A549 (cell line): ENCODE data around the gene ODAD3. TPM values are rescaled to one million over a fixed set of nuclear protein-coding genes. Genes with fewer than 3 reads are reported as not detected.
A peak's percentile ranks its signal among the peaks of the same experiment; 100 is the strongest.
"Not testable (repeated sequence)": the region's sequence is repeated elsewhere in the genome, so short reads cannot be mapped to it uniquely, and the experiment has no call there.

ENCODE experiments used
- ATAC-seq, 2 experiments: fragments of 200-7000 bp in 1 of 2; fragments of >200 bp in 1 of 2; cut with Nextera tagmentation in 1 of 2; cut with Tn5 transposase in 1 of 2; 3 replicates each; pipeline versions ENCODE4 v1.8.0 to v1.9.1; 2018 to 2020; ENCODE audit warnings: mild to moderate bottlenecking in 1 of 2, moderate library complexity in 1 of 2
- CTCF ChIA-PET: fragments of 300-600 bp; sonication (Branson Sonifier 250); formaldehyde crosslinking; extraction: SDS; loops from one replicate; lab custom pipeline; 2021; ENCODE audit warnings: antibody characterized with exemption, inconsistent platforms; lab: Yijun Ruan, JAX
- POLR2A ChIA-PET: fragments of 350-600 bp; formaldehyde crosslinking; extraction: SDS; loops from one replicate; lab custom pipeline; 2021; ENCODE audit warnings: antibody characterized with exemption, inconsistent platforms; lab: Yijun Ruan, JAX
- DNase-seq, 2 experiments: peaks; one replicate each; pipeline versions ENCODE4 v3.0.0 to v3.0.0-alpha.2; 2011 to 2016; ENCODE audit warnings: low read depth in 1 of 2, low spot score in 1 of 2
- FAIRE-seq: peaks from 2 replicates; lab custom pipeline; 2011; peaks lifted over from hg19 to GRCh38; lab: Jason Lieb, UNC
- H3K27ac ChIP-seq, 2 experiments: fragments of >200 bp; sonication (Bioruptor Twin); formaldehyde crosslinking; 3 replicates each; pipeline ENCODE4 v1.5.1; 2016 to 2017
- H3K4me1 ChIP-seq: fragments of >200 bp; sonication (Bioruptor Twin); formaldehyde crosslinking; 3 replicates; pipeline ENCODE4 v1.6.1; 2016
- H3K4me2 ChIP-seq: fragments of >200 bp; sonication (Bioruptor Twin); formaldehyde crosslinking; 3 replicates; pipeline ENCODE4 v1.6.1; 2016
- H3K4me3 ChIP-seq: fragments of >200 bp; sonication (Bioruptor Twin); formaldehyde crosslinking; 3 replicates; pipeline ENCODE4 v1.5.1; 2016
- H3K9me3 ChIP-seq: fragments of >200 bp; sonication (Bioruptor Twin); formaldehyde crosslinking; 3 replicates; pipeline ENCODE4 v1.6.1; 2016
- BCL3 ChIP-seq: fragments of >200 bp; sonication (Bioruptor Twin); formaldehyde crosslinking; IDR thresholded peaks from 3 replicates; pipeline ENCODE4 v1.6.1; 2016
- BHLHE40 ChIP-seq: IDR thresholded peaks from 2 replicates; pipeline ENCODE4 v1.6.1; 2012; ENCODE audit warnings: low read depth, low read length, inconsistent platforms
- CEBPB ChIP-seq, 2 experiments: fragments of >200 bp in 1 of 2; sonication (Bioruptor Twin) in 1 of 2; formaldehyde crosslinking in 1 of 2; IDR thresholded peaks; 2 replicates each; pipeline ENCODE4 v1.6.1; 2012 to 2016
- CHD2 ChIP-seq: fragments of 150-350 bp; IDR thresholded peaks from 2 replicates; pipeline ENCODE4 v1.6.1; 2014; ENCODE audit warnings: low read length; ENCODE audit not compliant: partially characterized antibody
- CHD4 ChIP-seq: fragments of 200-600 bp; sonication (generic); IDR thresholded peaks from 2 replicates; pipeline ENCODE4 v1.6.1; 2016; ENCODE audit warnings: antibody characterized with exemption, mild to moderate bottlenecking, borderline replicate concordance
- EHMT2 ChIP-seq: fragments of 200-600 bp; sonication (generic); IDR thresholded peaks from 2 replicates; pipeline ENCODE4 v1.6.1; 2016; ENCODE audit warnings: antibody characterized with exemption, low read depth, mild to moderate bottlenecking, moderate library complexity
- EP300 ChIP-seq, 2 experiments: fragments of >200 bp; sonication (Bioruptor Twin); formaldehyde crosslinking; IDR thresholded peaks; 2 replicates in 1 of 2; 3 replicates in 1 of 2; pipeline ENCODE4 v1.6.1; 2016 to 2017
- GATA3 ChIP-seq: IDR thresholded peaks from 2 replicates; pipeline ENCODE4 v1.6.1; 2012; ENCODE audit warnings: borderline replicate concordance
- MAFK ChIP-seq: fragments of 450-650 bp; IDR thresholded peaks from 2 replicates; pipeline ENCODE4 v1.6.1; 2014; ENCODE audit not compliant: partially characterized antibody
- POLR2AphosphoS2 ChIP-seq: conservative IDR thresholded peaks from 2 replicates; pipeline ENCODE4 v1.6.1; 2012; ENCODE audit warnings: low read length, improper control_type of control experiment, inconsistent platforms
- RCOR1 ChIP-seq: fragments of 150-350 bp; IDR thresholded peaks from 2 replicates; pipeline ENCODE4 v1.6.1; 2014; ENCODE audit warnings: antibody characterized with exemption, low read length, low read depth
- REST ChIP-seq: fragments of 200-600 bp; sonication (generic); IDR thresholded peaks from 2 replicates; pipeline ENCODE4 v1.6.1; 2016; ENCODE audit warnings: antibody characterized with exemption, mild to moderate bottlenecking, moderate library complexity
- ZC3H11A ChIP-seq: fragments of 450-650 bp; IDR thresholded peaks from 2 replicates; pipeline ENCODE4 v1.6.1; 2014; ENCODE audit warnings: antibody characterized with exemption, mild to moderate bottlenecking
- ZSCAN20 ChIP-seq: fragments of 250-450 bp; sonication (Bioruptor Pico); IDR thresholded peaks from 2 replicates; pipeline ENCODE4 v1.8.0; 2022; ENCODE audit warnings: mild to moderate bottlenecking, moderate library complexity
- WGBS: methylation state at CpG from one replicate; pipeline ENCODE4 v1.1.6; 2017; ENCODE audit errors: missing lambda C conversion rate; 5-methylcytosine and 5-hydroxymethylcytosine counted together
- polyA plus RNA-seq, 4 experiments: library from polyadenylated mRNA; depleted of rRNA in 3 of 4; stranded (reverse); fragments of >200 nt; fragmentation: RNase III in 1 of 4; extraction: RNeasy Plus Mini Kit Qiagen cat#74134 plus additional on column Dnase treatment in 1 of 4; gene quantifications; 2 replicates in 3 of 4; 3 replicates in 1 of 4; pipeline ENCODE4 v1.2.3, GENCODE V29; 2011 to 2017
- TF ChIP-seq, protein P1 (sequence below): fragments of >200 bp; sonication (Bioruptor Twin); formaldehyde crosslinking; IDR thresholded peaks from 3 replicates; pipeline ENCODE4 v1.5.1; 2016

The ODAD3 gene
- polyA plus RNA-seq, 2 of the 4 experiments (the other 2 are of a cell fraction) = 0.70 to 0.99 TPM

GRCh38 chr19:11456659-11457058 lies 21.7 kb upstream of the ODAD3 start:
- 87% methylated on average over 7 of the region's 7 CpGs for WGBS
- ATAC-seq (no peak), DNase-seq (no peak), FAIRE-seq (no peak)
- H3K9me3 ChIP-seq = no peaks in the 10 kb centered on the region
- no peak overlapping the region for H3K4me3 ChIP-seq
- ChIA-PET CTCF (no interaction called here), POLR2A (no interaction called here)
- H3K27ac ChIP-seq = no peak overlapping the region
- no peak for TF ChIP-seq POLR2AphosphoS2
- TF ChIP-seq EP300 (IDR thresholded peaks at IDR 0.05) = no peak
- no peak for TF ChIP-seq GATA3
- TF ChIP-seq REST = no peak
- no peak for TF ChIP-seq CHD2
- TF ChIP-seq EHMT2 = no peak
- no peak for TF ChIP-seq ZC3H11A
- no peak for TF ChIP-seq BHLHE40
- no peak for TF ChIP-seq BCL3
- no peaks in the 10 kb centered on the region for H3K4me1 ChIP-seq
- H3K4me2 ChIP-seq = no peak overlapping the region

DNA sequence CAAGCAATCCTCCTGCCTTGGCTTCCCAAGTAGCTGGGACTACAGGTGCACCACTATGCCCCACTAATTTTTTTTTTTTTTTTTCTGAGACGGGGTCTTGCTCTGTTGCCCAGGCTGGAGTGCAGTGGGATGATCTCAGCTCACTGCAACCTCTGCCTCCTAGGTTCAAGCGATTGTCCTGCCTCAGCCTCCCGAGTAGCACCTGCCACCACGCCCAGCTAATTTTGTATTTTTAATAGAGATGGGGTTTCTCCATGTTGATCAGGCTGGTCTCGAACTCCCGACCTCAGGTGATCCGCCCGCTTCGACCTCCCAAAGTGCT lies 20.3 kb upstream of the ODAD3 start:
- not testable (repeated sequence) for FAIRE-seq

GRCh38 chr19:11453468-11454341 lies 18.8 kb upstream of the ODAD3 start:
- H3K4me1 ChIP-seq = no peaks in the 10 kb centered on the region
- no peak overlapping the region for H3K27ac ChIP-seq
- no peak for DNase-seq
- FAIRE-seq = no peak
- H3K4me3 ChIP-seq = no peak overlapping the region
- POLR2A ChIA-PET = no interaction called here
- CTCF ChIA-PET = interaction anchor here (1.0 kb wide), 1 partner anchor 28 kb away, joined by 3 read pairs; no protein-coding TSS in a partner anchor
- no peaks in the 10 kb centered on the region for H3K9me3 ChIP-seq
- 0 out of 6 replicates have a peak, but pooled peaks of 1 of the 2 experiments have one; percentile 38 for ATAC-seq
- no peak for TF ChIP-seq RCOR1
- TF ChIP-seq ZSCAN20 = no peak
- TF ChIP-seq, protein P1, sequence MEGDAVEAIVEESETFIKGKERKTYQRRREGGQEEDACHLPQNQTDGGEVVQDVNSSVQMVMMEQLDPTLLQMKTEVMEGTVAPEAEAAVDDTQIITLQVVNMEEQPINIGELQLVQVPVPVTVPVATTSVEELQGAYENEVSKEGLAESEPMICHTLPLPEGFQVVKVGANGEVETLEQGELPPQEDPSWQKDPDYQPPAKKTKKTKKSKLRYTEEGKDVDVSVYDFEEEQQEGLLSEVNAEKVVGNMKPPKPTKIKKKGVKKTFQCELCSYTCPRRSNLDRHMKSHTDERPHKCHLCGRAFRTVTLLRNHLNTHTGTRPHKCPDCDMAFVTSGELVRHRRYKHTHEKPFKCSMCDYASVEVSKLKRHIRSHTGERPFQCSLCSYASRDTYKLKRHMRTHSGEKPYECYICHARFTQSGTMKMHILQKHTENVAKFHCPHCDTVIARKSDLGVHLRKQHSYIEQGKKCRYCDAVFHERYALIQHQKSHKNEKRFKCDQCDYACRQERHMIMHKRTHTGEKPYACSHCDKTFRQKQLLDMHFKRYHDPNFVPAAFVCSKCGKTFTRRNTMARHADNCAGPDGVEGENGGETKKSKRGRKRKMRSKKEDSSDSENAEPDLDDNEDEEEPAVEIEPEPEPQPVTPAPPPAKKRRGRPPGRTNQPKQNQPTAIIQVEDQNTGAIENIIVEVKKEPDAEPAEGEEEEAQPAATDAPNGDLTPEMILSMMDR = 0 out of 3 replicates have a peak, but pooled peaks have one; percentile 11
- no peak for TF ChIP-seq GATA3
- TF ChIP-seq CHD4 = no peak
- TF ChIP-seq CEBPB (IDR thresholded peaks at IDR 0.05) = no peak
- no peak for TF ChIP-seq MAFK
- TF ChIP-seq BCL3 = no peak
- no peak overlapping the region for H3K4me2 ChIP-seq
- WGBS = 74% methylated on average over 18 of the region's 27 CpGs

More for the DNA sequence above, 20.3 kb upstream of the ODAD3 start:
- H3K27ac ChIP-seq, ATAC-seq, POLR2A ChIA-PET, H3K4me3 ChIP-seq, H3K4me2 ChIP-seq, CTCF ChIA-PET, H3K9me3 ChIP-seq, H3K4me1 ChIP-seq, DNase-seq: not testable (repeated sequence)
- 63% methylated on average over 8 of the region's 9 CpGs for WGBS
